Ovary (tissue), 3 donors: Measurements from ENCODE around the gene MRPL34.

ENCODE experiments used
- CTCF ChIP-seq, 3 donors: fragments of 450-650 bp in 2 of 3; fragments of 200-600 bp in 1 of 3; IDR thresholded peaks; one replicate each; pipeline versions ENCODE4 v1.5.1 to v1.8.0; 2016 to 2022; ENCODE audit warnings: antibody characterized with exemption in 3 of 3, mild to moderate bottlenecking in 1 of 3
- EP300 ChIP-seq: sonication (generic); formaldehyde crosslinking; IDR thresholded peaks from one replicate; pipeline ENCODE4 v1.6.1; 2017; ENCODE audit warnings: antibody characterized with exemption
- POLR2A ChIP-seq: fragments of 450-650 bp; IDR thresholded peaks from one replicate; pipeline ENCODE4 v1.6.1; 2017; ENCODE audit warnings: antibody characterized with exemption, mild to moderate bottlenecking, moderate library complexity
- donor health status: DM: no; HTN: no; CAD: no.

- TF ChIP-seq CTCF (IDR thresholded peaks at IDR 0.05) = peak in 1 of 3 donors; percentile 15
- TF ChIP-seq POLR2A = no peak
- no peak for TF ChIP-seq EP300
Observed at GRCh38 chr19:17334414-17335409, 29.0 kb downstream of the MRPL34 start, which contains the start of gene ANO8.
